ENCODE results near the gene HLF.

Gene HLF

GRCh38 chr17:55258578-55259135, 6.1 kb upstream of the HLF start:
- DNase-seq = no peak

GRCh38 chr17:55259684-55260111, 5.1 kb upstream of the HLF start:
- no peak for DNase-seq

GRCh38 chr17:55261311-55261710, 3.4 kb upstream of the HLF start:
- no peak for DNase-seq

GRCh38 chr17:55263569-55264277, 1.0 kb upstream of the HLF start:
- DNase-seq = no peak

DNA sequence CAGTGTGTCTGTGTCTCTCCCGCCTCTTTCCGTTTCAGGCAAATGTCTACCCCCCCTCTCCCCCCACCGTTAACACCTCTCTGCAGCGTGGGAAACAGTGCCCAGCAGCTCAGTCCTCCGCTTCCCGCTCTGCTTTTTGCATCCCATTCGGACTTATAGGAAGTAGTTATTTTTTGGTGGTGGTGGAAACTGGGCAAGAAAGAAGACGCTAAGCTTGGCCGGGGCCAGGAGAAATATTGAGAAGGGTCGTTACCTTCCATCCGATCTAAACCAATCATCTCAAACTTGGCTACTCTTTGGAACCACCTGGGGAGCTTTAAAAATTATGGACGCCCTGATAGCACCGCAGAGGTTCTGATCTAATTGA, 499 bp upstream of the HLF start:
- DNase-seq = no peak

DNA sequence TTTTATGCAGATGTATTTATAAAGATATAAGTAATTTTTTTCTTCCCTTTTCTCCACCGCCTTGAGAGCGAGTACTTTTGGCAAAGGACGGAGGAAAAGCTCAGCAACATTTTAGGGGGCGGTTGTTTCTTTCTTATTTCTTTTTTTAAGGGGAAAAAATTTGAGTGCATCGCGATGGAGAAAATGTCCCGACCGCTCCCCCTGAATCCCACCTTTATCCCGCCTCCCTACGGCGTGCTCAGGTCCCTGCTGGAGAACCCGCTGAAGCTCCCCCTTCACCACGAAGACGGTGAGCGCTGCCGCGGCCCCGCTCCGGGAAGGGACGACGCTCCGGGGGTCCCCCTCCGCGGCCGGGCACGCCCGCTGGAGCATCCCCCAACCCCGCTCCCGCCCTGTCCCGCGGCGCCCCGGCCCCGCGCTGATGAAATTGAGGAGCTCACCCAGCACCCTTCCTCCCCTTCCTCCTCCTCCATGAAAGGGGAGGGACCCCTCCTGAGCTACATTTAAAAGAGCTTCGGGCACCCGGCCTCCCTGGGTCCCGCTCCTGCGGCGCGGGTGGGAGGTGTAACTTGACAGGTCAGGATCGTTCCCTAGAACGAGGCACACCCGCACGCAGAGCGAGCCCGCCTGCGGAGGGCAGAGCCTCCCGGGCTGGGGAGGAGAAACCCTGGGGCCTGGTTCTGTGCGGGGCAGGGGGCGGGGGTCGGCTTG, 706 bp downstream of the HLF start:
- DNase-seq = no peak

DNA sequence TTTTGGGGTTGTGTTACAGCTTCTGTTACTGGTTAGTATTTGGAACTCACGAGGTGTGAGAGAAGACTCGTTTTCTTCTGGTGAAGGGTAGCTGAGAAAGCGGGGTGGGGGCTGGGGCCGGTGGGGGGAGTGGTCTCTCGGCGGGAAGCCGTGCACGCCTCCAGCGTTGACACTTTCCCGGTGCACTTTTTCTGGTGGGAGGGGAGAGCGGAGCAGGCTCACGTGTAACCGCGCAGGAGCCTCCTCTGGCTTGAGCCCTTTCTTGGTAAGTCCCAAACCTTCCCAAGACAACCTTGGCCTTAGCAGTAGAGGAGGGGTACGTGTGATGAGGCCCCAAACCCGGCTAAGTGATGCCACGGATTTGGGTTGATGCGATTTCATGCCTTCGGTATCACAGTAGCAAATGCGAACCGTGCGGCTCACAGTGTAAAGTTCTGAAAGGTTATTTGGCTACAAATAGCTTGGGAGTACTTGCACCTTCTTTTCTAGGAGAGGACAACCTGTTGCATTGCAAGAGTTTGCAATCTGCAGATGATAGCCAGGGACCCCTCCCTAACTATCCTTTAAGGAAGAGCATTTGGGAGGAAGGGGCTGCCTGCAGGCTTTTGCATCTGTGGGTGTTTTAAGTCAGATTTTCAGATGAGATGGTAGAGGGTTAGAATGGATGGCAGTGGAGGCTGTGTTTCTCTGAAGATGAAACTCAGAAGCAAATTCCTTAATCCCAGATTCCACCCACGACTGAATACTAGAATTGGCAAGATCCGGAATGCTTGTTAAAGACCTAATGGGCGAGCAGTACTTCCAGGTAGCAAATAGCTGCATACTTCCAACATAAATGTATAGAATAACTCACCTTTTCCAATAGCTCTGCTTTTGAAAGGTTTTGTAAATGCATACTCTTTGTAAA, 1.5 kb downstream of the HLF start:
- no peak for DNase-seq

GRCh38 chr17:55266958-55267688, 2.4 kb downstream of the HLF start:
- no peak for DNase-seq

DNA sequence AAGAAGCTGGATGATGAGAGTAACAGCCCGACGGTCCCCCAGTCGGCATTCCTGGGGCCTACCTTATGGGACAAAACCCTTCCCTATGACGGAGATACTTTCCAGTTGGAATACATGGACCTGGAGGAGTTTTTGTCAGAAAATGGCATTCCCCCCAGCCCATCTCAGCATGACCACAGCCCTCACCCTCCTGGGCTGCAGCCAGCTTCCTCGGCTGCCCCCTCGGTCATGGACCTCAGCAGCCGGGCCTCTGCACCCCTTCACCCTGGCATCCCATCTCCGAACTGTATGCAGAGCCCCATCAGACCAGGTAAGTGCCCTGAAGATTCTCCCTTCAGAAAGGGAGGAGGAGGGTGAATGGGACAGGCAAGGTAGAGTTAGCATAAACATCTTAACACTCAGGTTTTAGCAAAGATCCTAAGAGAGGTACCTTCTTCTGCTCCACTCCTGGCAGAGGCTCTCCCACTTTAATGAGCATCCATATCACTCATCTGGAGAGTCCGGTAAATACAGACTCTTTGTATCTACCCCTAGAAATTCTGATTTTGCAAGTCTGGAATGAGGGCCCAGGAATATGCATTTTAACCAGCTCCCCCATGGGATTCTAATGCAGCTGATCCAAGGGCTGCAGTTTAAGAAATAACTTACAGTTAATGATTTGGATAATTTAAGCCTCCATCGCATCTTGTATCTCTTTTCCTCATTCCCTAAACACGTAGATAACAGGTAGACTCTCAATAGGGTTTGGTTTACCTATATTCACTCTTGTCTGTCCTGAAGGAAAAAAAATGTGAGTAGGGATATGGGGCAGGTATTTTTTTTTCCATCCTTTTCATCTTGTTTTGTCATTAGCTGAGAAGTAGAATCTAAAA, 3.3 kb downstream of the HLF start:
- DNase-seq = no peak

DNA sequence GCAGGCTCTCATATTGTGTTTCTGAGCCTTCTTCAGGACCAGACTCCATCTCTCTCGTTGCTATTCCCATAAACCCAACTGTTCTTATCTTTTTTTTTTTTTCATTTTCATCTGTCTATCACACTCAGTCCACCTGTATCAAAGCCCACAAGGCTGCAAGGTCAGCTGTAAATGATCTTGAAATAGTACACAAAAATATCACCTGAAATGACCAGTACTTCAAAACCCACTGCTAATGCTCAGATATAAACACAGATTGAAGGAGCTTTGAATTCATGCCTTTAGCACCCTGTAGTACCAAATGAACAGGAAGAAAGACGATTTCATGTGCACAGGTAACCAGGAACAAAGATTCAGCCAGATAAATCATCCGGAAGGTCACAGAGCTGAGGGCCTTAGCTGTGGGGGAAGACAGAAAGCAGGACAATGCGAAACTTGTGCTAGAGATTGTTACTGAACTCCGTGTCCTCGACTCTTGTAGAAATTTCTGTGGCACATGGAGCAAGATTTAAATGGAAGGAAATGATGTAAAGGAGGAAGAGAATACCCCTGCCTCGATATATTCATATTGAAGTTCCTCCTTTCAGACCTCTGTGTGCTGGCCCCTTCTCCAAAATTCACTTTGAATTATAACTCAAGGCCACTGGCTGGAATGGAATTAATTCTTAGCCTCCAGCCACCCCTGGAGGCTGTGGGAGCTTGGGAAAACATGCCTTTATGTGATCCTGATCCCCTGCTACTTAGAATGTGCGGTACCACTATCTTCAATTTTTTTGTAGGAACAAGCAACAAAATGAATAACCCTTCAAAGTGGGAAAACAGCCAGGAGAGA, 4.1 kb downstream of the HLF start:
- DNase-seq = no peak

- no peak for DNase-seq
Observed at GRCh38 chr17:55269894-55270293, 5.1 kb downstream of the HLF start.

- DNase-seq = no peak
Observed at GRCh38 chr17:55271223-55271571, 6.4 kb downstream of the HLF start.

- no peak for DNase-seq
Observed at GRCh38 chr17:55271958-55272710, 7.4 kb downstream of the HLF start.

- no peak for DNase-seq
Observed at GRCh38 chr17:55272711-55273578, 8.2 kb downstream of the HLF start.

- DNase-seq = no peak
Observed at GRCh38 chr17:55273579-55274354, 9.0 kb downstream of the HLF start.

DNA sequence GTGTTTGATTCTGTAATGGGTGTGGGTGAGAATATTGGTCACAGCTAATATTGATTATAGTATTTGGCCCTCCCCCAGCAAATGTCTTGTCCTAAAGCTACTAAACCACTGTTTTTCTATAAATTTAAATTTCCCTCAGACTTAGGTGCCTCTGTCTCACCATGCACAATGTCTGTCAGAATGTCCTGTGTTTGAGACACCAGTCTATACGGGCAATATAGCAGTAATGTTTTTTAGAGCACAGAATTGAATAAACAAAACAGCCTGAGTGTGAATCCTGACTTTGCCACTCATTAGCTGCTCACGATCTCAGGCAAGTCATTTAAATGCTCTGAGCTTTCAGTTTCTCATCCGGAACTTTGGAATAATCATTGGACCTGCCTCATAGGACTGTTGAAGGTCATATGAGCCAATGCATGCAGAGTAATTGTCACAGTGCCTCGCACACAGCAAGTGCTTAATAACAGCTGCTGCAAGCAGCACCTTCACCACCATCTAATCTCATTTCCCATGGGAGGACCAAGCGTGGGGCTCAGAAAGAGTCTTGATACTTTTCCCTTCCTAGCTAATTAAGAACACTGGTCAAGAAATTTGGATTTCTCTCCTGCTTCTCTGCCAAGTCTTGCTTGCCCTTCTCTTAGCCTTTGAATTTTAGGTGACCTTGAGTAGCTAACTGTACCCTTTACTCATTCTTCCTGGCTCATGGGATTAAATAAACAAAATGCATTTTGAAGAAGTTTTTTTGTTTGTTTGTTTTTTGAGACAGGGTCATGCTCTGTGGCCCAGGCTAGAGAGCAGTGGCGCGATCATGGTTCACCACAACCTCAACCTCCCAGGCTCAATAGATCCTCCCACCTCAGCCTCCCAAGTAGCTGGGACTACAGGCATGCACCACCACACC, 9.8 kb downstream of the HLF start:
- no peak for DNase-seq

Data from NCI-H187 treated with DMSO at 0.1 percent for 48 hours (cell line).